Gastroesophageal sphincter (tissue), 3 donors: ENCODE measurements around the gene VEGFA.

Source experiments
- CTCF ChIP-seq, 4 experiments: fragments of 200-600 bp in 2 of 4; fragments of 450-650 bp in 2 of 4; sonication (generic) in 1 of 4; IDR thresholded peaks; one replicate each; pipeline ENCODE4 v1.5.1; 2017 to 2019; ENCODE audit warnings: antibody characterized with exemption in 4 of 4, mild to moderate bottlenecking in 2 of 4, moderate library complexity in 2 of 4
- POLR2A ChIP-seq, 2 donors: fragments of 450-650 bp; IDR thresholded peaks; one replicate each; pipeline ENCODE4 v1.6.1; 2017; ENCODE audit warnings: antibody characterized with exemption in 2 of 2, mild to moderate bottlenecking in 2 of 2, moderate library complexity in 1 of 2
- POLR2AphosphoS5 ChIP-seq: sonication (generic); formaldehyde crosslinking; IDR thresholded peaks from one replicate; pipeline ENCODE4 v1.6.1; 2017; ENCODE audit warnings: antibody characterized with exemption

GRCh38 chr6:43766500-43766853, 3.5 kb upstream of the VEGFA start:
- TF ChIP-seq POLR2AphosphoS5 (no peak), CTCF (IDR thresholded peaks at IDR 0.05) (no peak), POLR2A (IDR thresholded peaks at IDR 0.05) (no peak)
